Measurements from ENCODE around the gene CCDC158. TPM values are rescaled to one million over a fixed set of nuclear protein-coding genes. Genes with fewer than 3 reads are reported as not detected.

CCDC158 gene
- total and polyA plus RNA-seq, 2 of the 4 experiments (the other 2 are of a cell fraction): not detected

- intact Hi-C loops (cut with micrococcal nuclease): no loop called here
- Histone ChIP-seq H4K20me1 (ENCODE audit: insufficient read depth, low read length) (no peaks in the 10 kb centered on the region), H4K91ac (ENCODE audit: insufficient read depth, low read depth, low read length) (no peak overlapping the region), H3K9me3 (ENCODE audit: control insufficient read depth, insufficient read depth, low read length) (peaks cover 10% of the 10 kb centered on the region), H2AFZ (replicated peaks; ENCODE audit: low read length, poor library complexity) (no peak overlapping the region), H3K18ac (ENCODE audit: low read depth, low read length) (no peak overlapping the region), H4K5ac (ENCODE audit: low read depth, low read length) (no peak overlapping the region), H3K27ac (ENCODE audit: insufficient read depth, low read length) (no peak overlapping the region), H2BK20ac (ENCODE audit: low read depth, low read length) (no peak overlapping the region), H3K4me2 (ENCODE audit: low read depth, low read length) (no peak overlapping the region), H2BK5ac (ENCODE audit: low read depth, low read length, poor library complexity, severe bottlenecking) (no peak overlapping the region), H3K4me1 (ENCODE audit: control insufficient read depth, insufficient read depth, low read length) (0 out of 2 replicates have a peak, but pooled peaks cover 3% of the 10 kb centered on the region), H2AK5ac (ENCODE audit: low read depth, low read length) (no peak overlapping the region), H2AK9ac (replicated peaks; ENCODE audit: low read depth, low read length, poor library complexity) (no peak overlapping the region), H3K4ac (ENCODE audit: low read depth, low read length) (no peak overlapping the region), H3K4me3 (ENCODE audit: insufficient read depth, low read depth, low read length) (no peak overlapping the region), H3K14ac (replicated peaks; ENCODE audit: low read depth, low read length) (no peak overlapping the region), H2BK15ac (ENCODE audit: low read depth, low read length) (no peak overlapping the region), H3K23ac (ENCODE audit: low read depth, low read length) (no peak overlapping the region), H3K9me1 (ENCODE audit: insufficient read depth, low read length) (peaks cover 2% of the 10 kb centered on the region; the same call in 1 of the 2 replicates), H3K9ac (ENCODE audit: low read depth, low read length) (no peak overlapping the region), H3K79me1 (ENCODE audit: low read depth in 1 of 2, low read length in 2 of 2) (no peaks in the 10 kb centered on the region), H4K8ac (ENCODE audit: low read depth in 2 of 2, low read length in 2 of 2) (no peak overlapping the region), H3K56ac (ENCODE audit: extremely low read depth, insufficient read depth, low read length) (no peak overlapping the region), H3K36me3 (ENCODE audit: control insufficient read depth, insufficient read depth, low read length) (no peaks in the 10 kb centered on the region), H3K27me3 (ENCODE audit: control insufficient read depth, insufficient read depth, low read length) (peaks cover 10% of the 10 kb centered on the region), H2BK120ac (ENCODE audit: low read depth, low read length) (no peak overlapping the region)
- DNase-seq: no peak
- in situ Hi-C loops (cut with MboI; ENCODE audit: low sequenced_read_pairs): no loop called here
- TF ChIP-seq FOS (IDR thresholded peaks at IDR 0.05; ENCODE audit: low read depth, low read length) (no peak), RAD21 (IDR thresholded peaks at IDR 0.05; ENCODE audit: low read length) (no peak), MAZ (IDR thresholded peaks at IDR 0.05; ENCODE audit: borderline replicate concordance, low read depth, low read length) (no peak), CEBPB (IDR thresholded peaks at IDR 0.05; ENCODE audit: low read depth, low read length) (no peak), RFX5 (IDR thresholded peaks at IDR 0.05; ENCODE audit: low read depth, low read length) (no peak), BHLHE40 (IDR thresholded peaks at IDR 0.05; ENCODE audit: low read depth, low read length) (no peak), MXI1 (IDR thresholded peaks at IDR 0.05; ENCODE audit: borderline replicate concordance, low read depth, low read length) (no peak), POLR2A (IDR thresholded peaks at IDR 0.05; ENCODE audit: low read depth, low read length) (no peak), CHD1 (IDR thresholded peaks at IDR 0.05; ENCODE audit: low read depth, low read length) (no peak), MAFK (IDR thresholded peaks at IDR 0.05; ENCODE audit: low read depth, low read length) (no peak), NFE2L2 (IDR thresholded peaks at IDR 0.05; ENCODE audit: low read depth, low read length) (no peak)
- TF ChIP-seq, protein P1, sequence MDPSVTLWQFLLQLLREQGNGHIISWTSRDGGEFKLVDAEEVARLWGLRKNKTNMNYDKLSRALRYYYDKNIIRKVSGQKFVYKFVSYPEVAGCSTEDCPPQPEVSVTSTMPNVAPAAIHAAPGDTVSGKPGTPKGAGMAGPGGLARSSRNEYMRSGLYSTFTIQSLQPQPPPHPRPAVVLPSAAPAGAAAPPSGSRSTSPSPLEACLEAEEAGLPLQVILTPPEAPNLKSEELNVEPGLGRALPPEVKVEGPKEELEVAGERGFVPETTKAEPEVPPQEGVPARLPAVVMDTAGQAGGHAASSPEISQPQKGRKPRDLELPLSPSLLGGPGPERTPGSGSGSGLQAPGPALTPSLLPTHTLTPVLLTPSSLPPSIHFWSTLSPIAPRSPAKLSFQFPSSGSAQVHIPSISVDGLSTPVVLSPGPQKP (IDR thresholded peaks at IDR 0.05; ENCODE audit: borderline replicate concordance, low read depth, low read length): no peak
- ChIA-PET POLR2A (ENCODE audit: unreplicated experiment) (no interaction called here), CTCF (no interaction called here)
- ATAC-seq (ENCODE audit: low read depth): no peak
- dilution Hi-C loops (cut with HindIII; ENCODE audit: low sequenced_read_pairs, unreplicated experiment): no loop called here
- WGBS, 2 experiments (ENCODE audit: extremely low coverage in 2 of 2, insufficient read length in 1 of 2): no CpG with 5 or more reads among the region's 2 CpGs
- no TSS peak for BruUV-seq (replicated peaks)
These were observed 42.6 kb upstream of the CCDC158 start for GRCh38 chr4:76463568-76463967.
